ENCODE results near the gene SNAP29.
"Not testable (repeated sequence)": the region's sequence is repeated elsewhere in the genome, so short reads cannot be mapped to it uniquely, and the experiment has no call there.

SNAP29 gene

GRCh38 chr22:20901093-20902033, 42.6 kb downstream of the SNAP29 start:
- not testable (repeated sequence) for DNase-seq (ENCODE audit: low read depth)

GRCh38 chr22:20903093-20903492, 44.3 kb downstream of the SNAP29 start:
- DNase-seq (ENCODE audit: low read depth), result no peak

GRCh38 chr22:20904008-20904979, 45.5 kb downstream of the SNAP29 start:
- DNase-seq (ENCODE audit: low read depth), result peak; percentile 94

- no peak for DNase-seq (ENCODE audit: low read depth)
Measured at GRCh38 chr22:20904980-20905355, 46.2 kb downstream of the SNAP29 start.

GRCh38 chr22:20905415-20906386, 46.9 kb downstream of the SNAP29 start:
- no peak for DNase-seq (ENCODE audit: low read depth)

GRCh38 chr22:20906387-20906767, 47.6 kb downstream of the SNAP29 start:
- no peak for DNase-seq (ENCODE audit: low read depth)

GRCh38 chr22:20908717-20909116, 49.9 kb downstream of the SNAP29 start:
- not testable (repeated sequence) for DNase-seq (ENCODE audit: low read depth)

GRCh38 chr22:20909543-20910303, 50.9 kb downstream of the SNAP29 start:
- DNase-seq (ENCODE audit: low read depth), result no peak

GRCh38 chr22:20912494-20912893, 53.7 kb downstream of the SNAP29 start:
- no peak for DNase-seq (ENCODE audit: low read depth)

- peak; percentile 96 for DNase-seq (ENCODE audit: low read depth)
Measured at GRCh38 chr22:20916916-20917810, 58.4 kb downstream of the SNAP29 start, which contains the start of gene CRKL. Gene CRKL, plus strand, starts transcription at chr22:20917407. Its CDS starts 528 bp downstream, at chr22:20917935.

GRCh38 chr22:20918663-20919218, 59.9 kb downstream of the SNAP29 start:
- no peak for DNase-seq (ENCODE audit: low read depth)

GRCh38 chr22:20919718-20920117, 60.9 kb downstream of the SNAP29 start:
- DNase-seq (ENCODE audit: low read depth), result no peak

- no peak for DNase-seq (ENCODE audit: low read depth)
Measured at GRCh38 chr22:20920881-20921203, 62.0 kb downstream of the SNAP29 start.

GRCh38 chr22:20922141-20922751, 63.4 kb downstream of the SNAP29 start:
- DNase-seq (ENCODE audit: low read depth), result no peak

- no peak for DNase-seq (ENCODE audit: low read depth)
Measured at GRCh38 chr22:20926243-20926642, 67.4 kb downstream of the SNAP29 start.

- no peak for DNase-seq (ENCODE audit: low read depth)
Measured at GRCh38 chr22:20927940-20928572, 69.2 kb downstream of the SNAP29 start.

GRCh38 chr22:20928573-20928967, 69.8 kb downstream of the SNAP29 start:
- no peak for DNase-seq (ENCODE audit: low read depth)

GRCh38 chr22:20930004-20930403, 71.2 kb downstream of the SNAP29 start:
- no peak for DNase-seq (ENCODE audit: low read depth)

Measured in fibroblast of the conjunctiva (primary cell).